NCI-H1105 treated with DMSO at 0.1 percent for 48 hours (cell line): Measurements from ENCODE around the gene CCDC181.

Experiments used
- DNase-seq: peaks from one replicate; lab custom pipeline; 2025; lab: John Stamatoyannopoulos, UW

CCDC181 gene

GRCh38 chr1:169395955-169396354, 31.3 kb downstream of the CCDC181 start:
- DNase-seq = no peak

GRCh38 chr1:169392406-169392805, 34.9 kb downstream of the CCDC181 start:
- DNase-seq = no peak

GRCh38 chr1:169390303-169390702, 37.0 kb downstream of the CCDC181 start:
- DNase-seq = no peak

- no peak for DNase-seq
Observed at GRCh38 chr1:169387399-169387798, 39.9 kb downstream of the CCDC181 start.

- DNase-seq = no peak
Observed at GRCh38 chr1:169383449-169383848, 43.8 kb downstream of the CCDC181 start.

- no peak for DNase-seq
Observed at GRCh38 chr1:169381162-169381561, 46.1 kb downstream of the CCDC181 start.

GRCh38 chr1:169371404-169371803, 55.9 kb downstream of the CCDC181 start:
- no peak for DNase-seq

- no peak for DNase-seq
Observed at GRCh38 chr1:169368406-169368769, 58.9 kb downstream of the CCDC181 start.

- peak; percentile 97 for DNase-seq
Observed at GRCh38 chr1:169367686-169368405, 59.4 kb downstream of the CCDC181 start, which contains the start of the genes BLZF1 and NME7. Gene BLZF1 (plus strand): TSS chr1:169368195. CDS start chr1:169369523, 1,328 bp downstream. Gene NME7 (minus strand): TSS chr1:169367797. CDS start chr1:169367710, 87 bp downstream.

GRCh38 chr1:169367096-169367685, 60.1 kb downstream of the CCDC181 start:
- DNase-seq = no peak

GRCh38 chr1:169364948-169365347, 62.3 kb downstream of the CCDC181 start:
- DNase-seq = no peak

- no peak for DNase-seq
Observed at GRCh38 chr1:169363046-169363730, 64.1 kb downstream of the CCDC181 start.

GRCh38 chr1:169361281-169361680, 66.0 kb downstream of the CCDC181 start:
- DNase-seq = no peak

GRCh38 chr1:169360415-169360814, 66.9 kb downstream of the CCDC181 start:
- no peak for DNase-seq

GRCh38 chr1:169348383-169349036, 78.8 kb downstream of the CCDC181 start:
- DNase-seq = peak; percentile 71

- no peak for DNase-seq
Observed at GRCh38 chr1:169347688-169348382, 79.4 kb downstream of the CCDC181 start.

- DNase-seq = no peak
Observed at GRCh38 chr1:169346036-169346589, 81.2 kb downstream of the CCDC181 start.

- no peak for DNase-seq
Observed at GRCh38 chr1:169345511-169345910, 81.8 kb downstream of the CCDC181 start.
